GM21529 (cell line): ENCODE results near the gene KRTAP5-10.
"Not testable (repeated sequence)": the region's sequence is repeated elsewhere in the genome, so short reads cannot be mapped to it uniquely, and the experiment has no call there.

Experiments
- ATAC-seq: cut with Tn5 transposase; IDR thresholded peaks from one replicate; pipeline ENCODE4 v1.9.1; 2021; ENCODE audit not compliant: unreplicated experiment

Gene KRTAP5-10

DNA sequence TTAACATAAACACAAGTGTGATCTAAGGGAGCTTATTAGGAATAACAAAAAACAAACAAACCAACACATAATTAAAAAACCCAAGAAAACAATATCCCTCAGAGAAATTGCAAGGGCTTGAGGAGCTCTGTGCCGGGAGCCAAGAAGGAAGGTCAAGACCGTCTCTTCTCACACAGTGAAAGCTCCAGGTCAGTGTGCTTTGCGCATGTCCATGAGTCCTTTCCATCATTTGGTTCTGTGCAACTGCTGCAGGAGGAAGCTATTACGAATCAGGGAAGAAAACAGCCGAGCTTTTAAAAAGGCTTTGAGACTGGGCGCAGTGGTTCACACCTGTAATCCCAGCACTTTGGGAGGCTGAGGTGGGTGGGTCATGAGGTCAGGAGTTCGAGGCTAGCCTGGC, 23.0 kb upstream of the KRTAP5-10 start:
- ATAC-seq: no peak

DNA sequence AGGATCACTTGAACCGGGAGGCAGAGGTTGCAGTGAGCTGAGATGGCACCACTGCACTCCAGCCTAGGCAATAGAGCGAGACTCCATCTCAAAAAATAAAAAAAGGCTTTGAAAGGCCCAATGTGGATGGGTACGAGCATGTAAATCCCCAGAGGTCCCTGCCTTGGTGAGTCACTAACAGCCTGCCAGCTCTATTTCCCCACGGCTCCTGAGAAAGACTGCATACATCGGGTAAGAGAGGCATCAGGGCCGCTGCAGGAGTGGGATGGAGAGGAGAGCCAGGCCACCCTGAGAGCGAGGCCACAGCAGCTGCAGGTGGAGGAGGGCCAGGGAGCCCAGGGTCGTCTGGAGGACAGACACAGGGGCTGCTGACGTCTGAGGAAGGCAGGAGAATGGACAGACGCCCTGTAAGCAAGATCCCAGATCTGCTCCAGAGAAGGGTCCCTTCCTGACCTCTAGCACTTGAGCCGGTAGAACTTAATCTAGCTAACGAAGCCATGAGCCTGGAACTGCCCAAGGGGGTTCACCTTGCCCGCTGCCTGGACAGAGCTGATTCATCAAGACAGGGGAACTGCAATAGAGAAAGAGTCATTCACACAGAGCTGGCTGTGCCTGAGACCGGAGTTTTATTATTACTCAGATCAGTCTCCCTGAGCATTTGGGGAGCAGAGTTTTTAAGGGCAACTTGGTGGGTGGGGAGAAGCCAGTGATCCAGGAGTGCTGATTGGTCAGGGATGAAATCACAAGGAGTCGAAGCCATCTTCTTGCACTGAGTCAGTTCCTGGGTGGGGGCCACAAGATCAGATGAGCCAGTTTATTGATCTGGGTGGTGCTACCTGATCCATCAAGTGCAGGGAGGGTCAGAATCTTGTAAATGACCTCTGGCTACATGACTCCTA, 22.2 kb upstream of the KRTAP5-10 start:
- ATAC-seq: no peak

DNA sequence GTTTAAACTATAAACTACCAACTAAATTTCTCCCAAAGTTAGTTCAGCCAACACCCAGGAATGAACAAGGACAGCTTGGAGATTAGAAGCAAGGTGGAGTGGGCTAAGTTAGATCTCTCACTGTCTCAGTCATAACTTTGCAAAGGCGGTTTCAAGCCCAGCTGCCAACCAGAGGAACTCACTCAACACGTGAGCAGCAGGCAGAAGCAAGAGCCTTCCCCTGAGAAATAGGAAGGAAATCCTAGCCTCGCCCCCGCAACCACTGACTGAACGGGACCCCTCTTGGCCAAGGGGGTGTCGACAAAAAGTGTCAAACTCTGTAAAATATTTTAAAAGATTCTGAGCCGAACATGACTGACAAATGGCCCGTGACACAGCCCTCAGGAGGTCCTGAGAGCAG, 21.5 kb upstream of the KRTAP5-10 start:
- no peak for ATAC-seq

DNA sequence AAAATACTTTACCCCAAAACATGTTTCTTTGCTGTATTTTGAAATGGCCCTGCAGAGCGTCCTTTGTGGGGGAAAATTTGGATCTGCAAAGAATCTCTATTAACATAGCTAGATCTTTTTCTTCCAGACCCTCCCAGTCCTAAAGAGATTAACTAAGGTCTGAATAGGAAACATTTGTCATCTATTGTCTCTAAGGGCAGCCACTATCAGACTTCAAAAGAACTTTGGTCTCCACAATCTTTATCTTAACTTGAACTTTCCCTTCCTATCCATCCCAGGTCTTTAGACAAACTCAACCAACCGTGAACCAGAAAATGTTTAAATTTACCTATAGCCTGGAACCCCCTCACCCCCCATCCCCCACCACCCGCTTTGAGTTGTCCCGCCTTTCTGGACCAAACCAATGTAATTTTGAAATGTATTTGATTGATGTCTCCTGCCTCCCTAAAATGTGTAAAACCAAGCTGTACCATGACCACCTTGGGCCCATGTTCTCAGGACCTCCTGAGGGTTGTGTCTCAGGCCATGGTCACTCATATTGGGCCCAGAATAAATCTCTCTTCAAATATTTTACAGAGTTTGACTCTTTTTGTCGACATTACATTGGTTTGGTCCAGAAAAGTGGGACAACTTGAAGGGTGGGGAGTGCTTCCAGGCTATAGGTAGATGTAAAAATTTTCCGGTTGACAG, 20.7 kb upstream of the KRTAP5-10 start:
- no peak for ATAC-seq

GRCh38 chr11:71545405-71545966, 19.9 kb upstream of the KRTAP5-10 start:
- ATAC-seq: no peak

DNA sequence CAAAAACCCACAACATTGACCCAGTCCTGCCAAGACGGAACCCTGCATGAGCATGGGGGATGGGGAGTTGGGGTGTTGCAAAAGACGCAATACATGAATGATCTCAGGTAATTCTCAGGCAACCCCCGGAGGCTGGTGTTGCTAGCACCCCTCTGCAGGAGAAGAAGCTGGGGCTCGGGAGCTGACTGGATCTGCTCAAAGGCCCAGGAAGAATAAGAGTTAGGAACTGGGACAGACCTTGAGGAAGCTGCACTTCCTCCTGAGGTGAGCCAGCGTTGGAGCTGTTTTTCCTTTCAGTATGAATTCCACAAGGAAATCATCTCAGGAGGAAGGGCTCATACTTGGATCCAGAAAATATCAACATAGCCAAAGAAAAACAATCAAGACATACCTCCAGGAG, 17.2 kb upstream of the KRTAP5-10 start, which contains the start of gene KRTAP5-9:
Gene KRTAP5-9 (plus strand): TSS at position 301 of the 400 bp plus-strand sequence. CDS start 238 bp downstream, outside the sequence.
- no peak for ATAC-seq

DNA sequence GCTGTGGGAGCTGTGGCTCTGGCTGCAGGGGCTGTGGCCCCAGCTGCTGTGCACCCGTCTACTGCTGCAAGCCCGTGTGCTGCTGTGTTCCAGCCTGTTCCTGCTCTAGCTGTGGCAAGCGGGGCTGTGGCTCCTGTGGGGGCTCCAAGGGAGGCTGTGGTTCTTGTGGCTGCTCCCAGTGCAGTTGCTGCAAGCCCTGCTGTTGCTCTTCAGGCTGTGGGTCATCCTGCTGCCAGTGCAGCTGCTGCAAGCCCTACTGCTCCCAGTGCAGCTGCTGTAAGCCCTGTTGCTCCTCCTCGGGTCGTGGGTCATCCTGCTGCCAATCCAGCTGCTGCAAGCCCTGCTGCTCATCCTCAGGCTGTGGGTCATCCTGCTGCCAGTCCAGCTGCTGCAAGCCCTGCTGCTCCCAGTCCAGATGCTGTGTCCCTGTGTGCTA, 16.6 kb upstream of the KRTAP5-10 start:
- no peak for ATAC-seq

GRCh38 chr11:71551711-71552110, 13.7 kb upstream of the KRTAP5-10 start:
- no peak for ATAC-seq

GRCh38 chr11:71554996-71555395, 10.4 kb upstream of the KRTAP5-10 start:
- ATAC-seq: no peak

DNA sequence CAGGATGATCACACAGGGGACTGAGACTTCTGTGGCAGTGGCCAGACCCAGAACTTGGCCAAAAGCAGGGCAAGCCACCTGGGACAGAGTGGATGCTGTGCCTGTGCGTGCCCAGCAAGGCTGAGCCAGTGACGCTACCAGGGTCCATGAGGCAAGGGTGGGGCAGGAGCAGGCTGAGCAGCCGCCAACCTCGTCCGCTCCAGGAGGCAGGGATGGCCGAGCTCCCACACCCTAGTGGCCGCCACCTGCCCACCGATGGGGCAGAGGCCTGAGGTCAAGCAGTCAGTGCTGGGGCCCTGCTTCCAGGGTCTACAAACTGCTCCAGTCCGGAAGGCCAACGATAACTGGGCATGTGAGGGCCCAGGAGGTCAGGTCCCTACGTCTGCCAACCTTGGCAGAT, 9.9 kb upstream of the KRTAP5-10 start:
- ATAC-seq: no peak

- no peak for ATAC-seq
Observed at GRCh38 chr11:71556018-71556417, 9.3 kb upstream of the KRTAP5-10 start.

DNA sequence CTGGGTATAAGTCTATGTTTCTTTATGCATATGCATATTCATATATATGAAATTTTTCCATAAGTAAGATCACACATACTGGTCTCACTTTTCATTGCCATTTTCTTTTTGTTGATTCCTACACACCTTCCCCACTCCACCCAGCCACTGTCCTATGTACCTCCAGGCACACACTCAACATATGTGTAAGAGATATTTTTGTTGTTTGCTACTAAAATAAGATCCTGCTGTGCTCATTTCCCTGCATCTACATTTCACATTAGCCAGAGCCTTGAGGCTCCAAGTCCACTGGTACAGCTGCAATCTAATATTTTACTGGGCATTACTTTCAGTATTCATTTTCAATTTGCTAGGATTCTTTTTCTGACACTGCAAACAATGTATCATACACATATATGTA, 8.1 kb upstream of the KRTAP5-10 start:
- ATAC-seq: no peak

DNA sequence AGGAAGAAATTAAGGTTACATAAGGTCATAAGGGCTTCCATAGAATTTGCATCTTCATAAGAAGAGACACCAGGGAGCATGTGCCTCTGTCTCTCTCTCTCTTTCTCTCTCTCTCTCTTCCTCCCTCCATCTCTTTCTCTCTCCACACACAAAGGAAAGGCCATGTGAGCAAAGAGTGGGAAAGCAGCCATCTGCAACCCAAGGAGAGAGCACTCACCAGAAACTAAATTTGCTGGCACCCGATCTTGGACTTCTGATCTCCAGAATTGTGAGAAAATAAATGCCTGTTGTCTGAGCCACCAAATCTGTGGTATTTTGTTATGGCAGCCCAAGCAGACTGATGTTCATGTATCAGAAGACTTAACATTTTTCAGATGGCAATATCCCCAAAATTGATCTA, 6.4 kb upstream of the KRTAP5-10 start:
- ATAC-seq: no peak

GRCh38 chr11:71562120-71562519, 3.2 kb upstream of the KRTAP5-10 start:
- no peak for ATAC-seq

DNA sequence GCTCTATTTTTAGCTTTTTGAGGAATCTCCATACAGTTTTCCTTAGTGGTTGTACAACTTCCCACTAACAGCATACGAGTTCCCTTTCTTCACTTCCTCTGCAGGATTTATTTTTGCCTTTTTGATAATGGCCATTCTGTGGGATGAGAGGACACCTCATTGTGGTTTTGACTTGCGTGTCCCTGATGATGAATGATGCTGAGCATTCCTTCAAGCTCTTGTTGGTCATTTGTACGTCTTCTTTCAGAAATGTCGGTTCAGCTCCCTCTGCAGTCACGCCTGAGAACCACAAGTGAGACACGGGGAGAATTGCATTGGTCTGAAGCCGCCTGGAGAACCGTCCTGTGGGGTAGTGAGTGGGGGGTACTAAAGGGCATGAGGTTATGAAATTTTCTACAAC, 2.0 kb upstream of the KRTAP5-10 start:
- ATAC-seq: no peak

GRCh38 chr11:71564430-71564829, 933 bp upstream of the KRTAP5-10 start:
- ATAC-seq: no peak

- no peak for ATAC-seq
Observed at GRCh38 chr11:71566081-71566620, 788 bp downstream of the KRTAP5-10 start.

DNA sequence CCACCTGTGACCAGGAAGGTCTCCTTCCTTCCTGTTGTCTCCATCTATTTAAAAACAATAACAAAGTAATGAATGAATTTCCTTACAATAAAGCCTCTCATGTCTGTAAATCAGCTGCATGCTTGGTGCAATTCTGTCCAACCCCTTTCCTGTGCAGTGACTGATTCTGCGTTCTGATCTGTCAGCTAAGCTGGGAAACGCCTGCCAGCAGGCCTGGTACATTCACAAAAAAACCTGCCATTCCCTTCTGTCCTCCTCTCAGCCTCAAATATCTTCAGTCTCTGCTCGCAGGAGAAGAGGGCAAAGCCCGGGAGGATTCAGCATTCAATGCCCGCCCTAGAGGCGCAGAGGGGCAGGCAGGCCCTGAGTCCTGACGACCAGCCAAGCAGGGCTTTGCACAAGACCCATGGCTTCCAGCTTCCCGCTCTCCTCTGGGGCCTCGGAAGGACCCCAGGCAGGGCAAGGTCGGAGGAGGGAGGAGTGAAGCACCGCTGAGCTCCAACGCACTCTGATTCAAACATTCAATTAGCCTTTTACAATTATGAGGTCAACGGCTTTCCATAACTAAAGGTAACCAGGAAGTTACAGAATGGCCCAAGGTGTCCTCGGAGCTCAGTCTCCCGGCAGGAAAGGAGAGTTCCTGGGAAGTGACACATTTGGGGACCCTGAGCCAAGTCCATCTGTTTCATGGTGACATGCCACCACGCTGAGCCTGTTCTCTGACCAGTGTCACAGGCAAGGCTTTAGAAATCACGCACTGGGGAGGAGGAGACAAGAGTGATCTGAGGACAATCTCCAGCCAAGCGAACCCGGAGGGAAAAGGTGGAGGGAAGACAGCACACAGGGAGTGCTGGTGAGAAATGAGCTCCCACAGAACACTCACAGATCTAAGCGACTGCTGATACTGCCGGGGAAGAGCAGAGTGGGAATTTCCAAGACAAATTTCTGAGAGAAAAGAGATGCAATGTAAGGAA, 1.6 kb downstream of the KRTAP5-10 start:
- ATAC-seq: not testable (repeated sequence)

- ATAC-seq: not testable (repeated sequence)
Observed at GRCh38 chr11:71567633-71568032, 2.3 kb downstream of the KRTAP5-10 start.

DNA sequence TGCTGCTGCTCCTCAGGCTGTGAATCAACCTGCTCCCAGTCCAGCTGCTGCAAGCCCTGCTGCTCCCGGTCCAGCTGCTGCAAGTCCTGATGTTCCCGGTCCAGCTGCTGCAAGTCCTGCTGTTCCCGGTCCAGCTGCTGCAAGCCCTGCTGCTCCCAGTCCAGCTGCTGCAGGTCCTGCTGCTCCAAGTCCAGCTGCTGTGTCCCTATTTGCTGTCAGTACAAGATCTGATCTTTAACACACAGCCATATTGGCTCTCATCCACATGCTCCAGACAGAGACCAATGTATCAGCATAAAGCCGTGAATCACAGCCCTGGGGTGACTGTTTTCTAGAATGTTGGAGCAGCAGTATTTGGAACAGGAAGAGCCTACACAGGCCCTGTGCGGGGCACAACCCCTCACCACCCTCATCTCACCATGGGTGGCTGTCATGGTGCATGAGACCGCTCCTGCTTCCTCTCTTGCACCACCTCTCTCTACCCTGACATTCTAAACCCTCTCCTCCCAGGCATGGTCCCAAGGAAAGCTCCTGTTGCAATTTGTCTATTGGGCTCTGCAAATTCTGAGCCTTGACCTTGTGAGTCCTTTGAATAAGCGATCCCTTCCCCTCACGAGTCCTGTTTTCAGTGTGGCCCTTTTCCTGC, 3.5 kb downstream of the KRTAP5-10 start:
- no peak for ATAC-seq
